ENCODE results near the gene CDH5. TPM values are rescaled to one million over a fixed set of nuclear protein-coding genes. Genes with fewer than 3 reads are reported as not detected.

CDH5 gene
- total and polyA plus RNA-seq, 12 donors = 39.4 to 81.2 (median 52.9) TPM

DNA sequence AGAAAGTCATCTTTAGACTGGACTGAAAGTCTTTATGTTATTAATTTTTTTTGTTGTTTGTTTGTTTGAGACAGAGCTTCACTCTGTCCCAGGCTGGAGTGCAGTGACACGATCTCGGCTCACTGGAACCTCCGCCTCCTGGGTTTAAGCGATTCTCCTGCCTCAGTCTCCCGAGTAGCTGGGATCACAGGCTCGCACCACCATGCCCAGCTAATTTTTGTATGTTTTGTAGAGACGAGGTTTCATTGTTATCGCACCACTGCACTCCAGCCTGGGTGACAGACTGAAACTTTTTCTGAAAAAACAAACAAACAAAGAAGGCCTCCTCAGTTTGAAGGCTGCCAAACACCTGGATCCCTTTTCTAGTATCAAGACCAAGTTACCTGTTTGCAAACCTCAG, 65.3 kb downstream of the CDH5 start:
- H3K27me3 ChIP-seq = peaks cover 0 to 44% (median 7%) of the 10 kb centered on the region in 7 donors

GRCh38 chr16:66432429-66432828, 65.9 kb downstream of the CDH5 start:
- Histone ChIP-seq H3K27ac (no peak overlapping the region), H3K4me1 (peaks cover 0 to 16% (median 7%) of the 10 kb centered on the region in 9 donors), H3K4me3 (no peak overlapping the region), H3K36me3 (no peaks in the 10 kb centered on the region), H3K9me3 (no peaks in the 10 kb centered on the region), H3K27me3 (peaks cover 0 to 40% (median 4%) of the 10 kb centered on the region in 7 donors)
- intact Hi-C loops (cut with DNase I) = no loop called here
- 57 to 66% methylated on average over 5 of the region's 5 CpGs for WGBS, 2 donors
- DNase-seq (no peak), ATAC-seq (peak in 1 of 8 donors; percentile 52)
- TF ChIP-seq CTCF (IDR thresholded peaks at IDR 0.05) = no peak

More for the DNA sequence above, 65.3 kb downstream of the CDH5 start:
- Histone ChIP-seq H3K9me3 (no peaks in the 10 kb centered on the region), H3K4me3 (no peak overlapping the region), H3K4me1 (peaks cover 0 to 17% (median 8%) of the 10 kb centered on the region in 9 donors), H3K36me3 (no peaks in the 10 kb centered on the region), H3K27ac (no peak overlapping the region)
- intact Hi-C loops (cut with DNase I) = no loop called here
- DNase-seq = no peak
- no peak for ATAC-seq
- no peak for TF ChIP-seq CTCF (IDR thresholded peaks at IDR 0.05)
- WGBS, 2 donors = 89 to 91% methylated on average over 8 of the region's 8 CpGs

DNA sequence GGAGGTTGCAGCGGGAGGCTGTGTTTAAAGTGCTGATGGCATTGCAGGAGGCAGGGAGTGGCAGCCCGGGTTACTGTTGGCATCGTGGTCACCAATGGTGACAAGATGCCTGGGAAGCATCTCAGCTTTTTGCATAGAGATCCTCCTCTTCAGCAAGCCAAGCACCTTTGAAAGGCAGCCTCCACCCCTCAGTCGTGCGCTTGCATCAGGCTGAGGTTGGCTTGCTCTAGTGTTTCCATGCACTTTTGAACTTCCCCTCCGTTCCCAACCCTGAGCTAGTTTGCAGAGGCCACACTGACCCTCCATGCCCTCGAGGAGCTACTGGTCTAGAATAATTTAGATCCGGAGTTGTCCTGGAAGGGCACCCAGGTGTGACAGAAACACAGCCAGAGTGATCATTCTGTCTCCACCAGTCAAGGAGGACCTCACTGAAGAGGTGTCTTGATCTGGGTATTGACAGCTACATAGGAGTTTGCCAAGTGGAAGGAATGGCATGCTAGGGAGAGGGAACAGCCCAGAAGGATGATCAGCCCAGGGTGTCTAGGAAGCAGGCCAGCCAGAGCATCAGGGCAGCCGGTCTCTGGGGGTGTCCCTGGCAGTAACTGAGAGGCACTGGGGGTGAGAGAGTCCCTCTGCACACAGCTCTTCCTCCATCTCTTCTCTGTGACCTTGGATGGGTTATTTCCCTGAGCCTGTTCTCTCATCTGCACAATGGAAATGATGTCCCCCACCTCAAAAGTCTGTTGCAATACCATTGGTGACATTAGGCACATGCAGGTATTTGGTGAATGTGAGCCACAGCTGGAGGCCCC, 68.3 kb downstream of the CDH5 start:
- DNase-seq = no peak
- no peak for ATAC-seq
- peaks cover 0 to 16% (median 0%) of the 10 kb centered on the region in 7 donors for H3K27me3 ChIP-seq
- H3K4me3 ChIP-seq = no peak overlapping the region
- intact Hi-C loops (cut with DNase I) = no loop called here
- no peak for TF ChIP-seq CTCF (IDR thresholded peaks at IDR 0.05)
- no peaks in the 10 kb centered on the region for H3K9me3 ChIP-seq
- H3K27ac ChIP-seq = no peak overlapping the region
- H3K36me3 ChIP-seq = no peaks in the 10 kb centered on the region
- no peaks in the 10 kb centered on the region for H3K4me1 ChIP-seq
- 83 to 87% methylated on average over 9 of the region's 9 CpGs for WGBS, 2 donors

- WGBS, 2 donors = 98 to 100% methylated on average over 1 of the region's 1 CpG
- DNase-seq (no peak), ATAC-seq (no peak)
- TF ChIP-seq CTCF (IDR thresholded peaks at IDR 0.05) = no peak
- Histone ChIP-seq H3K9me3 (no peaks in the 10 kb centered on the region), H3K4me3 (no peak overlapping the region), H3K27ac (no peak overlapping the region), H3K4me1 (no peaks in the 10 kb centered on the region), H3K27me3 (peaks cover 0 to 12% (median 0%) of the 10 kb centered on the region in 7 donors), H3K36me3 (no peaks in the 10 kb centered on the region)
- intact Hi-C loops (cut with DNase I) = no loop called here
These were observed 69.4 kb downstream of the CDH5 start for GRCh38 chr16:66435896-66436295.

Measured in heart right ventricle (tissue), 16 donors.